Kidney epithelial cell (primary cell): ENCODE data around the gene UNKL. TPM values are rescaled to one million over a fixed set of nuclear protein-coding genes. Genes with fewer than 3 reads are reported as not detected.
"Not testable (repeated sequence)": the region's sequence is repeated elsewhere in the genome, so short reads cannot be mapped to it uniquely, and the experiment has no call there.

Experiments used
- DNase-seq: peaks from one replicate; pipeline ENCODE4 v3.0.0-alpha.2; 2010; ENCODE audit warnings: low read depth
- H3K27me3 ChIP-seq: 2 replicates; pipeline ENCODE4 v1.6.0; 2011; ENCODE audit warnings: low read length; ENCODE audit not compliant: control insufficient read depth, insufficient read depth
- H3K36me3 ChIP-seq: 2 replicates; pipeline ENCODE4 v1.5.1; 2011; ENCODE audit warnings: low read length; ENCODE audit not compliant: control insufficient read depth, insufficient read depth
- H3K4me3 ChIP-seq: 2 replicates; pipeline ENCODE4 v1.5.1; 2011; ENCODE audit warnings: low read depth, mild to moderate bottlenecking, control low read depth, low read length
- total RNA-seq: library from RNA; depleted of rRNA; stranded (reverse); fragments of >200 nt; gene quantifications from 2 replicates; pipeline ENCODE4 v1.2.3, GENCODE V29; 2015
- TF ChIP-seq, protein P1 (sequence below): IDR thresholded peaks from 2 replicates; pipeline ENCODE4 v1.5.1; 2011; ENCODE audit warnings: mild to moderate bottlenecking, moderate library complexity, low read length, control low read depth, inconsistent platforms; ENCODE audit not compliant: insufficient read depth, poor library complexity, severe bottlenecking

UNKL gene
- total RNA-seq, 1 donor from 2014 or later = 19.3 TPM

- TF ChIP-seq, protein P1, sequence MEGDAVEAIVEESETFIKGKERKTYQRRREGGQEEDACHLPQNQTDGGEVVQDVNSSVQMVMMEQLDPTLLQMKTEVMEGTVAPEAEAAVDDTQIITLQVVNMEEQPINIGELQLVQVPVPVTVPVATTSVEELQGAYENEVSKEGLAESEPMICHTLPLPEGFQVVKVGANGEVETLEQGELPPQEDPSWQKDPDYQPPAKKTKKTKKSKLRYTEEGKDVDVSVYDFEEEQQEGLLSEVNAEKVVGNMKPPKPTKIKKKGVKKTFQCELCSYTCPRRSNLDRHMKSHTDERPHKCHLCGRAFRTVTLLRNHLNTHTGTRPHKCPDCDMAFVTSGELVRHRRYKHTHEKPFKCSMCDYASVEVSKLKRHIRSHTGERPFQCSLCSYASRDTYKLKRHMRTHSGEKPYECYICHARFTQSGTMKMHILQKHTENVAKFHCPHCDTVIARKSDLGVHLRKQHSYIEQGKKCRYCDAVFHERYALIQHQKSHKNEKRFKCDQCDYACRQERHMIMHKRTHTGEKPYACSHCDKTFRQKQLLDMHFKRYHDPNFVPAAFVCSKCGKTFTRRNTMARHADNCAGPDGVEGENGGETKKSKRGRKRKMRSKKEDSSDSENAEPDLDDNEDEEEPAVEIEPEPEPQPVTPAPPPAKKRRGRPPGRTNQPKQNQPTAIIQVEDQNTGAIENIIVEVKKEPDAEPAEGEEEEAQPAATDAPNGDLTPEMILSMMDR = no peak
- Histone ChIP-seq H3K36me3 (no peaks in the 10 kb centered on the region), H3K27me3 (no peaks in the 10 kb centered on the region), H3K4me3 (no peak within 1 kb of the TSS)
- DNase-seq = no peak
Measured at GRCh38 chr16:1443980-1444729, 29.7 kb upstream of the UNKL start, which contains the start of gene CCDC154. CCDC154 (minus strand) TSS chr16:1444556; CDS start chr16:1444322, 234 bp downstream.

DNA sequence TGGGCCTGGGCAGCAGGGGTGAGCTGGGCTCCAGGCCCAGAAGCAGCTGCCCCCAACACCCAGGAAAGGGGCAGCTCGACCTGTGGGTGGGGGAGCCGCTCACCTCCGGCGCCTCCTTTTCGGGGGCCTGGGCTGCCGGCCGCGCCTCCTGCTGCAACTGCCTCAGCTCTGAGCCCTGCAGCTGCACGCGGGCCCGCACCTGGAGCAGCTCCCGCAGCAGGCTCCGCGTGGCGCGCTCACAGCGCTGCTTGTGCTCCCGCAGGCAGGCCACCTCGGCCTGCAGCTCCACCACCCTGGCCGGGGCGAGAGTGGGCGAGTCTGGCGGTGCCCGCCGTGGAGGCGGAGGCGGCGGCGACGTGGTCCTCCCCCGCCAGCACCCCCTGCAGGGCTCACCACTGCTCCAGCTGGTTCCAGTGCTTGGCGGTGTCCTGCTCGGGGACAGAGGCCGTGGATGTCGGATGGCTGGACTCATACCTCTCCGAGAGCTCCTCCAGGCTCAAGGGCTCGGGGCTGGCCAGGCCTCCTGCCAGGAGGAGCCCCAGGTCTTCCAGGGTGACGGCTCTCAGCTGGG, 29.0 kb upstream of the UNKL start:
- TF ChIP-seq, protein P1 = no peak
- no peak overlapping the region for H3K4me3 ChIP-seq
- no peak for DNase-seq
- no peaks in the 10 kb centered on the region for H3K27me3 ChIP-seq
- H3K36me3 ChIP-seq = no peaks in the 10 kb centered on the region

DNA sequence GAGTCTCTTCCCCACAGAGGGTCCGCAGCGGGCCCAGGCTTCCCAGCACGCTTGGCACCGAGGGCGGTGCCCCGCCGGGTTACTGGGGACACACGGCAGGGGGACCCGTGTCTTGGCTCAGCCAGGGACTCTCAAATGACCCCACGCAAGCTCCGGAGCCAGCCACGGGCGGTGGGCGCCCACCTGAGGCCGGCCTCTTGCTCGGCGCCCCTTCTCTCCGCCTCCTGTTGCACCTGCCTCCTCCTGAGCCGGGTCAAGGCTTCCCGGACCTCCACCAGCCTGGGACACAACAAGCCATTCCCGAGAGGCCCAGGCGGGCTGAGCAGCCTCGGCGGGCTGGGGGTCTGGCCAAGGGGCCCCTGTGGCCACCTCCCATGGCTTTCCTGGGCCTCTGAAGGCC, 28.2 kb upstream of the UNKL start:
- TF ChIP-seq, protein P1 = no peak
- no peak for DNase-seq

DNA sequence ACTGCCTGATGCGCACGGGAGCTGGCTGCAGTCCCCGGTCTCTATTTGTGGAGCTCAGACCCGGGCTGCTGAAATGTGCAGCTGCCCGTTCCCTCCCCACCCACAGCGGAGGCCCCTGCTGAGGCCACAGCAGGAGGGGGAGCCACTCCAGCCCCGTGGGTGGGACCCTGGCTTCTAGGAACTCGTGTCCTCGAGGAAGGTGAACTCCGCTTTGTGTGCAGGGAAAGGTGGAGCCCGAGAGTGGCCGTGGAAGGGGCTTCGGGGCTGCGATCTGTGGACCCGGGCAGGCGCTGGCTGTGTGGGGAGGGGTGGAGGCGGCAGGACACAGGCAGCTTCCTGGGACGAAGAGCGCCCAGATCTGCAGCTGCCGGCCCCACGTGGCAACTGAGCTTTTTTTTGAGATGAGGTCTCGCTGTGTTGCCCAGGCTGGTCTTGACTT, 26.9 kb upstream of the UNKL start:
- DNase-seq = no peak
- Histone ChIP-seq H3K4me3 (no peak overlapping the region), H3K27me3 (peaks cover 2% of the 10 kb centered on the region), H3K36me3 (no peaks in the 10 kb centered on the region)
- TF ChIP-seq, protein P1 = no peak

More for the DNA sequence above, 28.2 kb upstream of the UNKL start:
- H3K27me3 ChIP-seq = peaks cover 2% of the 10 kb centered on the region
- H3K36me3 ChIP-seq = no peaks in the 10 kb centered on the region
- H3K4me3 ChIP-seq = no peak overlapping the region

DNA sequence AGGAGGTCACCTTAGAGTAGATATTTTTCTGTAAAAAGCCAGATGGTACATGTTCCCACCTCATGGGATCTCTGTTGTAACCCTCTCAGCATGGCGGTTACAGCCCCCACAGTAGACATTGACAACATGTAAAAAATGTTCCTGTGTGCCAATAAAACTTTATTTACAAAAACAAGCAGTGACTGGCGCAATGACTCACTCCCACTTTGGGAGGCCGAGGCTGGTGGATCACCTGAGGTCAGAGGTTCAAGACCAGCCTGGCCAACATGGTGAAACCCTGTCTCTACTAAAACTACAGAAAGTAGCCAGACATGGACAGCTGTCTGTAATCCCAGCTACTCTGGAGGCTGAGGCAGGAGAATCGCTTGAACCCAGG, 25.2 kb upstream of the UNKL start:
- H3K4me3 ChIP-seq, DNase-seq, H3K36me3 ChIP-seq, H3K27me3 ChIP-seq: not testable (repeated sequence)

GRCh38 chr16:1439058-1439698, 24.7 kb upstream of the UNKL start:
- Histone ChIP-seq H3K27me3 (peaks cover 2% of the 10 kb centered on the region), H3K36me3 (no peaks in the 10 kb centered on the region), H3K4me3 (no peak overlapping the region)
- TF ChIP-seq, protein P1 = no peak
- DNase-seq = no peak
